NB4 (cell line): ENCODE results near the gene HGS.

Experiments used
- MYC ChIP-seq: IDR thresholded peaks from 2 replicates; pipeline ENCODE4 v1.6.1; 2011; ENCODE audit warnings: low read depth, low read length
- POLR2A ChIP-seq: IDR thresholded peaks from 2 replicates; pipeline ENCODE4 v1.6.1; 2011; ENCODE audit warnings: mild to moderate bottlenecking; ENCODE audit not compliant: insufficient read length; ENCODE audit errors: extremely low read depth
- TF ChIP-seq, protein P1 (sequence below): IDR thresholded peaks from one replicate; pipeline ENCODE4 v1.5.1; 2012; ENCODE audit warnings: low read depth, low read length

DNA sequence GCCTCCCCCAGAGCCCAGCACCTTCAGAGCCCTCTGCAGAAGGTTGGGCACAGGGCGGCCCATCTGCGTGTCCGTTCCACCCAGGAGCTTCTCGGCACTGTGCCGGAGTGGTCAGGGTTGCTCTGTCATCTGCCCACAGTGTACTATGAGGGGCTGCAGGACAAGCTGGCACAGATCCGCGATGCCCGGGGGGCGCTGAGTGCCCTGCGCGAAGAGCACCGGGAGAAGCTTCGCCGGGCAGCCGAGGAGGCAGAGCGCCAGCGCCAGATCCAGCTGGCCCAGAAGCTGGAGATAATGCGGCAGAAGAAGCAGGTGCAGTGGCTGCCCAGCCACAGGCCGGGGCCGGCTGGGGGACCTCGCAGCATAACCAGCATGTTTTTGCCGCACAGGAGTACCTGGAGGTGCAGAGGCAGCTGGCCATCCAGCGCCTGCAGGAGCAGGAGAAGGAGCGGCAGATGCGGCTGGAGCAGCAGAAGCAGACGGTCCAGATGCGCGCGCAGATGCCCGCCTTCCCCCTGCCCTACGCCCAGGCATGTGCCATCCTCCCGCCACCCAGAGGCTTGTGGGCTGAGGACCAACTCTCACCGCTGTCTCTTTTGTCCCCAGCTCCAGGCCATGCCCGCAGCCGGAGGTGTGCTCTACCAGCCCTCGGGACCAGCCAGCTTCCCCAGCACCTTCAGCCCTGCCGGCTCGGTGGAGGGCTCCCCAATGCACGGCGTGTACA, 12.6 kb downstream of the HGS start:
- no peak for TF ChIP-seq POLR2A
- TF ChIP-seq, protein P1, sequence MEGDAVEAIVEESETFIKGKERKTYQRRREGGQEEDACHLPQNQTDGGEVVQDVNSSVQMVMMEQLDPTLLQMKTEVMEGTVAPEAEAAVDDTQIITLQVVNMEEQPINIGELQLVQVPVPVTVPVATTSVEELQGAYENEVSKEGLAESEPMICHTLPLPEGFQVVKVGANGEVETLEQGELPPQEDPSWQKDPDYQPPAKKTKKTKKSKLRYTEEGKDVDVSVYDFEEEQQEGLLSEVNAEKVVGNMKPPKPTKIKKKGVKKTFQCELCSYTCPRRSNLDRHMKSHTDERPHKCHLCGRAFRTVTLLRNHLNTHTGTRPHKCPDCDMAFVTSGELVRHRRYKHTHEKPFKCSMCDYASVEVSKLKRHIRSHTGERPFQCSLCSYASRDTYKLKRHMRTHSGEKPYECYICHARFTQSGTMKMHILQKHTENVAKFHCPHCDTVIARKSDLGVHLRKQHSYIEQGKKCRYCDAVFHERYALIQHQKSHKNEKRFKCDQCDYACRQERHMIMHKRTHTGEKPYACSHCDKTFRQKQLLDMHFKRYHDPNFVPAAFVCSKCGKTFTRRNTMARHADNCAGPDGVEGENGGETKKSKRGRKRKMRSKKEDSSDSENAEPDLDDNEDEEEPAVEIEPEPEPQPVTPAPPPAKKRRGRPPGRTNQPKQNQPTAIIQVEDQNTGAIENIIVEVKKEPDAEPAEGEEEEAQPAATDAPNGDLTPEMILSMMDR: no peak
- TF ChIP-seq MYC: no peak
